ENCODE results near the gene GAP43. TPM values are rescaled to one million over a fixed set of nuclear protein-coding genes. Genes with fewer than 3 reads are reported as not detected.

Gene GAP43
- total RNA-seq, 1 experiment from 2014 or later, result 31.6 TPM

GRCh38 chr3:115660646-115661337, 37.5 kb downstream of the GAP43 start:
- Histone ChIP-seq H3K9me3 (ENCODE audit: low read depth, low read length, poor library complexity, severe bottlenecking) (no peaks in the 10 kb centered on the region), H3K4me3 (ENCODE audit: low read depth, low read length, poor library complexity, severe bottlenecking) (no peak overlapping the region), H3K36me3 (ENCODE audit: insufficient read depth, low read length, poor library complexity, severe bottlenecking) (no peaks in the 10 kb centered on the region), H3K4me1 (ENCODE audit: insufficient read depth, low read length, poor library complexity, severe bottlenecking) (peaks cover 28% of the 10 kb centered on the region), H3K27me3 (replicated peaks; ENCODE audit: insufficient read depth, low read depth, low read length, poor library complexity) (no peaks in the 10 kb centered on the region), H3K27ac (ENCODE audit: low read depth, low read length, poor library complexity, severe bottlenecking) (peak overlapping the region; percentile 1)
- no peak for TF ChIP-seq EZH2 (IDR thresholded peaks at IDR 0.05; ENCODE audit: borderline replicate concordance, low read depth, low read length, poor library complexity, severe bottlenecking)
- TF ChIP-seq, protein P1, sequence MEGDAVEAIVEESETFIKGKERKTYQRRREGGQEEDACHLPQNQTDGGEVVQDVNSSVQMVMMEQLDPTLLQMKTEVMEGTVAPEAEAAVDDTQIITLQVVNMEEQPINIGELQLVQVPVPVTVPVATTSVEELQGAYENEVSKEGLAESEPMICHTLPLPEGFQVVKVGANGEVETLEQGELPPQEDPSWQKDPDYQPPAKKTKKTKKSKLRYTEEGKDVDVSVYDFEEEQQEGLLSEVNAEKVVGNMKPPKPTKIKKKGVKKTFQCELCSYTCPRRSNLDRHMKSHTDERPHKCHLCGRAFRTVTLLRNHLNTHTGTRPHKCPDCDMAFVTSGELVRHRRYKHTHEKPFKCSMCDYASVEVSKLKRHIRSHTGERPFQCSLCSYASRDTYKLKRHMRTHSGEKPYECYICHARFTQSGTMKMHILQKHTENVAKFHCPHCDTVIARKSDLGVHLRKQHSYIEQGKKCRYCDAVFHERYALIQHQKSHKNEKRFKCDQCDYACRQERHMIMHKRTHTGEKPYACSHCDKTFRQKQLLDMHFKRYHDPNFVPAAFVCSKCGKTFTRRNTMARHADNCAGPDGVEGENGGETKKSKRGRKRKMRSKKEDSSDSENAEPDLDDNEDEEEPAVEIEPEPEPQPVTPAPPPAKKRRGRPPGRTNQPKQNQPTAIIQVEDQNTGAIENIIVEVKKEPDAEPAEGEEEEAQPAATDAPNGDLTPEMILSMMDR (conservative IDR thresholded peaks at IDR 0.05; ENCODE audit: low read depth, low read length), result no peak
- DNase-seq (ENCODE audit: low spot score), result peak; percentile 47
- BruUV-seq (replicated peaks), result no TSS peak
- CTCF ChIA-PET, result no interaction called here
- POLR2A ChIA-PET (ENCODE audit: low non-redundant PET), result interaction anchor here (0.8 kb wide), 1 partner anchor 126 kb away, joined by 3 read pairs; no protein-coding TSS in a partner anchor
- intact Hi-C loops (cut with micrococcal nuclease; ENCODE audit: unreplicated experiment), result no loop called here

DNA sequence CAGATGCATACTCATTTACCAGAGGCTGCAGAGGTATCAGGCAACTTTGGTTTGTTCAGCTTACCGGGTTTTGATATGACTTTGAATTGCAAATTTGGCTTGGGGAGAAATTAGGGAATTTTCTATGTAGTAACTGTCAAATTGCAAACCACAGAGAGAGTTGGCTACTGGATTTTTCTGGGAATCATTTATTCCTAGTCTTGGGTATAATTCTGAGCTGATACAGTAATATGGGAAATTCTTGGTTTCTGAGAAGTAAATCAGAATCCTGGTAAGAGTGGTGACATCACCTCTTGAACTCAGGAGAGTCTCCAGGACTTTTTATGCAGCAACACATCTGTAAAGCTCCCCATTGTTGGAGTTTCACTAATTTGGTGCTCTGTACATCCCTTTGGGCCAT, 39.0 kb downstream of the GAP43 start:
- POLR2A ChIA-PET (ENCODE audit: low non-redundant PET), result no interaction called here
- CTCF ChIA-PET, result no interaction called here
- DNase-seq (ENCODE audit: low spot score), result no peak
- no peaks in the 10 kb centered on the region for H3K36me3 ChIP-seq (ENCODE audit: insufficient read depth, low read length, poor library complexity, severe bottlenecking)
- no TSS peak for BruUV-seq (replicated peaks)
- H3K9me3 ChIP-seq (ENCODE audit: low read depth, low read length, poor library complexity, severe bottlenecking), result no peaks in the 10 kb centered on the region
- TF ChIP-seq, protein P1 (conservative IDR thresholded peaks at IDR 0.05; ENCODE audit: low read depth, low read length), result no peak
- no peak for TF ChIP-seq EZH2 (IDR thresholded peaks at IDR 0.05; ENCODE audit: borderline replicate concordance, low read depth, low read length, poor library complexity, severe bottlenecking)
- H3K4me3 ChIP-seq (ENCODE audit: low read depth, low read length, poor library complexity, severe bottlenecking), result no peak overlapping the region
- no peaks in the 10 kb centered on the region for H3K27me3 ChIP-seq (replicated peaks; ENCODE audit: insufficient read depth, low read depth, low read length, poor library complexity)
- intact Hi-C loops (cut with micrococcal nuclease; ENCODE audit: unreplicated experiment), result no loop called here
- no peak overlapping the region for H3K27ac ChIP-seq (ENCODE audit: low read depth, low read length, poor library complexity, severe bottlenecking)
- peaks cover 28% of the 10 kb centered on the region for H3K4me1 ChIP-seq (ENCODE audit: insufficient read depth, low read length, poor library complexity, severe bottlenecking)

- ChIA-PET CTCF (no interaction called here), POLR2A (ENCODE audit: low non-redundant PET) (no interaction called here)
- DNase-seq (ENCODE audit: low spot score), result no peak
- Histone ChIP-seq H3K36me3 (ENCODE audit: insufficient read depth, low read length, poor library complexity, severe bottlenecking) (no peaks in the 10 kb centered on the region), H3K27ac (ENCODE audit: low read depth, low read length, poor library complexity, severe bottlenecking) (no peak overlapping the region), H3K4me1 (ENCODE audit: insufficient read depth, low read length, poor library complexity, severe bottlenecking) (peaks cover 23% of the 10 kb centered on the region), H3K9me3 (ENCODE audit: low read depth, low read length, poor library complexity, severe bottlenecking) (no peaks in the 10 kb centered on the region), H3K4me3 (ENCODE audit: low read depth, low read length, poor library complexity, severe bottlenecking) (no peak overlapping the region), H3K27me3 (replicated peaks; ENCODE audit: insufficient read depth, low read depth, low read length, poor library complexity) (no peaks in the 10 kb centered on the region)
- no peak for TF ChIP-seq EZH2 (IDR thresholded peaks at IDR 0.05; ENCODE audit: borderline replicate concordance, low read depth, low read length, poor library complexity, severe bottlenecking)
- TF ChIP-seq, protein P1 (conservative IDR thresholded peaks at IDR 0.05; ENCODE audit: low read depth, low read length), result no peak
- no TSS peak for BruUV-seq (replicated peaks)
- intact Hi-C loops (cut with micrococcal nuclease; ENCODE audit: unreplicated experiment), result no loop called here
Measured at GRCh38 chr3:115663414-115663813, 40.1 kb downstream of the GAP43 start.

Measured in A673 (cell line).